ENCODE data around the gene CIB4.

- no peak for TF ChIP-seq EZH2 (IDR thresholded peaks at IDR 0.05; ENCODE audit: low read depth)
- TF ChIP-seq CTCF (conservative IDR thresholded peaks at IDR 0.05), result peak; percentile 55; the same call in 1 of the 2 replicates
Measured at GRCh38 chr2:26561918-26562810, 79.0 kb downstream of the CIB4 start.

Measured in PC-9 (cell line).